DMS53 (cell line): ENCODE data around the gene DIP2A.

Source experiments
- DNase-seq: peaks from one replicate; lab custom pipeline; 2025; lab: John Stamatoyannopoulos, UW

DIP2A gene

GRCh38 chr21:46596201-46596600, 137.5 kb downstream of the DIP2A start:
- DNase-seq = no peak

GRCh38 chr21:46597031-46597430, 138.3 kb downstream of the DIP2A start:
- DNase-seq = no peak

- no peak for DNase-seq
These were observed 139.2 kb downstream of the DIP2A start for GRCh38 chr21:46597896-46598343.

GRCh38 chr21:46598581-46599572, 140.2 kb downstream of the DIP2A start:
- DNase-seq = peak; percentile 37

GRCh38 chr21:46600305-46600704, 141.6 kb downstream of the DIP2A start:
- no peak for DNase-seq

- no peak for DNase-seq
These were observed 142.3 kb downstream of the DIP2A start for GRCh38 chr21:46600978-46601377.

- DNase-seq = no peak
These were observed 144.5 kb downstream of the DIP2A start for GRCh38 chr21:46603228-46603627.

- DNase-seq = no peak
These were observed 145.8 kb downstream of the DIP2A start for GRCh38 chr21:46604329-46604974.

GRCh38 chr21:46604975-46605766, 146.5 kb downstream of the DIP2A start, which contains the start of gene S100B:
Gene S100B, minus strand, starts transcription at chr21:46605082. Its CDS starts 2,667 bp downstream, at chr21:46602415.
- no peak for DNase-seq

- no peak for DNase-seq
These were observed 147.2 kb downstream of the DIP2A start for GRCh38 chr21:46605767-46606426.

- no peak for DNase-seq
These were observed 147.7 kb downstream of the DIP2A start for GRCh38 chr21:46606427-46606813.

GRCh38 chr21:46607636-46608035, 148.9 kb downstream of the DIP2A start:
- no peak for DNase-seq

GRCh38 chr21:46608672-46609111, 150.0 kb downstream of the DIP2A start:
- DNase-seq = no peak

GRCh38 chr21:46610018-46610701, 151.5 kb downstream of the DIP2A start:
- no peak for DNase-seq

- no peak for DNase-seq
These were observed 154.7 kb downstream of the DIP2A start for GRCh38 chr21:46613391-46613790.

- no peak for DNase-seq
These were observed 157.4 kb downstream of the DIP2A start for GRCh38 chr21:46616050-46616449.

- no peak for DNase-seq
These were observed 158.0 kb downstream of the DIP2A start for GRCh38 chr21:46616656-46617055.

- no peak for DNase-seq
These were observed 158.8 kb downstream of the DIP2A start for GRCh38 chr21:46617267-46618051.

GRCh38 chr21:46618738-46619379, 160.2 kb downstream of the DIP2A start:
- DNase-seq = no peak
